Fibroblast of lung (primary cell): ENCODE results near the gene IPO5. TPM values are rescaled to one million over a fixed set of nuclear protein-coding genes. Genes with fewer than 3 reads are reported as not detected.
"Not testable (repeated sequence)": the region's sequence is repeated elsewhere in the genome, so short reads cannot be mapped to it uniquely, and the experiment has no call there.

Experiments
- DNase-seq, 2 donors: peaks; one replicate each; pipeline versions ENCODE4 v3.0.0 to v3.0.0-alpha.2; 2010; ENCODE audit warnings: low read depth in 2 of 2
- H2AFZ ChIP-seq: 2 replicates; pipeline ENCODE4 v1.5.1; 2012; ENCODE audit warnings: low read length, control low read depth, inconsistent platforms
- H3K27ac ChIP-seq: 2 replicates; pipeline ENCODE4 v1.5.1; 2011; ENCODE audit warnings: low read length, control low read depth; ENCODE audit not compliant: insufficient read depth
- H3K27me3 ChIP-seq: 2 replicates; pipeline ENCODE4 v1.5.1; 2011; ENCODE audit warnings: mild to moderate bottlenecking, low read length; ENCODE audit not compliant: control insufficient read depth, insufficient read depth
- H3K36me3 ChIP-seq: 2 replicates; pipeline ENCODE4 v1.5.1; 2011; ENCODE audit warnings: low read length; ENCODE audit not compliant: control insufficient read depth, insufficient read depth
- H3K4me1 ChIP-seq: 2 replicates; pipeline ENCODE4 v1.5.1; 2011; ENCODE audit warnings: low read length; ENCODE audit not compliant: control insufficient read depth, insufficient read depth; ENCODE audit errors: extremely low read depth
- H3K4me2 ChIP-seq: 2 replicates; pipeline ENCODE4 v1.5.1; 2011; ENCODE audit warnings: low read length, control low read depth; ENCODE audit not compliant: insufficient read depth; ENCODE audit errors: extremely low read depth
- H3K4me3 ChIP-seq, 4 experiments: fragments of 200-600 bp in 1 of 4; sonication (generic) in 1 of 4; replicated peaks in 1 of 4; 2 replicates each; pipeline ENCODE4 v1.5.1; 2011 to 2016; ENCODE audit warnings: low read length in 4 of 4, low read depth in 3 of 4, mild to moderate bottlenecking in 3 of 4, control low read depth in 2 of 4, inconsistent platforms in 1 of 4, mixed read lengths in 1 of 4; ENCODE audit not compliant: insufficient read depth in 1 of 4; ENCODE audit errors: control extremely low read depth in 1 of 4
- H3K79me2 ChIP-seq: 2 replicates; pipeline ENCODE4 v1.5.1; 2012; ENCODE audit warnings: mild to moderate bottlenecking, low read length, inconsistent platforms; ENCODE audit not compliant: control insufficient read depth, insufficient read depth
- H3K9ac ChIP-seq: 2 replicates; pipeline ENCODE4 v1.5.1; 2011; ENCODE audit warnings: mild to moderate bottlenecking, low read length, control low read depth; ENCODE audit not compliant: insufficient read depth
- H3K9me3 ChIP-seq: 2 replicates; pipeline ENCODE4 v1.5.1; 2012; ENCODE audit warnings: low read depth, low read length; ENCODE audit not compliant: control insufficient read depth, insufficient read depth
- H4K20me1 ChIP-seq: 2 replicates; pipeline ENCODE4 v1.5.1; 2011; ENCODE audit warnings: low read length; ENCODE audit not compliant: control insufficient read depth, insufficient read depth; ENCODE audit errors: extremely low read depth
- EZH2 ChIP-seq: IDR thresholded peaks from 2 replicates; pipeline ENCODE4 v1.5.1; 2012; ENCODE audit warnings: low read length, control low read depth, mild to moderate bottlenecking; ENCODE audit errors: missing control alignments
- polyA plus RNA-seq, 2 donors: library from polyadenylated mRNA; depleted of rRNA in 1 of 2; stranded (reverse) in 1 of 2; unstranded in 1 of 2; fragments of >200 nt; gene quantifications; 2 replicates each; pipeline ENCODE4 v1.2.1, GENCODE V29; 2011 to 2012; ENCODE audit warnings: missing spikeins in 1 of 2
- total RNA-seq: library from RNA; depleted of rRNA; stranded (reverse); fragments of >200 nt; gene quantifications from 2 replicates; pipeline ENCODE4 v1.2.1, GENCODE V29; 2014
- TF ChIP-seq, protein P1 (sequence below), 2 donors: IDR thresholded peaks in 1 of 2; conservative IDR thresholded peaks in 1 of 2; 1 replicate in 1 of 2; 2 replicates in 1 of 2; pipeline ENCODE4 v1.5.1; 2011 to 2012; ENCODE audit warnings: low read length in 2 of 2, control low read depth in 1 of 2, inconsistent platforms in 1 of 2, low read depth in 1 of 2, mild to moderate bottlenecking in 1 of 2

IPO5 gene
- total and polyA plus RNA-seq, 2 donors (not counting 1 experiment from before 2014, with no cell fraction given), result 152 to 240 TPM

GRCh38 chr13:98004107-98004506, 50.6 kb downstream of the IPO5 start:
- peak; percentile 80 to 91 for DNase-seq
- H3K27me3 ChIP-seq, result no peaks in the 10 kb centered on the region
- no peak overlapping the region for H3K4me2 ChIP-seq
- no peaks in the 10 kb centered on the region for H3K9me3 ChIP-seq
- H4K20me1 ChIP-seq, result no peaks in the 10 kb centered on the region
- no peak overlapping the region for H3K4me3 ChIP-seq
- H3K4me1 ChIP-seq, result peaks cover 7% of the 10 kb centered on the region
- TF ChIP-seq EZH2, result no peak
- TF ChIP-seq, protein P1, sequence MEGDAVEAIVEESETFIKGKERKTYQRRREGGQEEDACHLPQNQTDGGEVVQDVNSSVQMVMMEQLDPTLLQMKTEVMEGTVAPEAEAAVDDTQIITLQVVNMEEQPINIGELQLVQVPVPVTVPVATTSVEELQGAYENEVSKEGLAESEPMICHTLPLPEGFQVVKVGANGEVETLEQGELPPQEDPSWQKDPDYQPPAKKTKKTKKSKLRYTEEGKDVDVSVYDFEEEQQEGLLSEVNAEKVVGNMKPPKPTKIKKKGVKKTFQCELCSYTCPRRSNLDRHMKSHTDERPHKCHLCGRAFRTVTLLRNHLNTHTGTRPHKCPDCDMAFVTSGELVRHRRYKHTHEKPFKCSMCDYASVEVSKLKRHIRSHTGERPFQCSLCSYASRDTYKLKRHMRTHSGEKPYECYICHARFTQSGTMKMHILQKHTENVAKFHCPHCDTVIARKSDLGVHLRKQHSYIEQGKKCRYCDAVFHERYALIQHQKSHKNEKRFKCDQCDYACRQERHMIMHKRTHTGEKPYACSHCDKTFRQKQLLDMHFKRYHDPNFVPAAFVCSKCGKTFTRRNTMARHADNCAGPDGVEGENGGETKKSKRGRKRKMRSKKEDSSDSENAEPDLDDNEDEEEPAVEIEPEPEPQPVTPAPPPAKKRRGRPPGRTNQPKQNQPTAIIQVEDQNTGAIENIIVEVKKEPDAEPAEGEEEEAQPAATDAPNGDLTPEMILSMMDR (conservative IDR thresholded peaks at IDR 0.05 in 1 of 2, IDR thresholded peaks at IDR 0.05 in 1 of 2; ENCODE audit: low read depth in 1 of 2, low read length in 2 of 2), result no peak
- H2AFZ ChIP-seq, result no peak overlapping the region
- H3K27ac ChIP-seq, result no peak overlapping the region
- no peak overlapping the region for H3K9ac ChIP-seq
- H3K36me3 ChIP-seq, result peaks cover 10% of the 10 kb centered on the region
- H3K79me2 ChIP-seq, result no peaks in the 10 kb centered on the region

DNA sequence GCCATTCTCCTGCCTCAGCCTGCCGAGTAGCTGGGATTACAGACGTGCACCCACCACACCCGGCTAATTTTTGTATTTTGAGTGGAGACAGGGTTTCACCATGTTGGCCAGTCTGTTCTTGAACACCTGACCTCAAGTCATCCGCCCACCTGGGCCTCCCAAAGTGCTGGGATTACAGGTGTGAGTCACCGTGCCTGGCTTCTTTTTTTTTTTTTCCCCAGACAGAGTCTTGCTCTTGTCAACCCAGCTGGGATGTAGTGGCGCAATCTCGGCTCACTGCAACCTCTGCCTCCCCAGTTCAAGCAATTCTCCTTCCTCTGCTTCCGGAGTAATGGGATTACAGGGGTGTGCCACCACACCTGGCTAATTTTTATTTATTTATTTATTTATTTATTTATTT, 51.5 kb downstream of the IPO5 start:
- H3K79me2 ChIP-seq, H3K27me3 ChIP-seq, H3K4me1 ChIP-seq, H3K27ac ChIP-seq, H3K9me3 ChIP-seq, H3K9ac ChIP-seq, H2AFZ ChIP-seq, H3K4me2 ChIP-seq, H3K4me3 ChIP-seq, H3K36me3 ChIP-seq, H4K20me1 ChIP-seq: not testable (repeated sequence)
- peak; percentile 30 to 58 for DNase-seq

GRCh38 chr13:98007001-98007400, 53.5 kb downstream of the IPO5 start:
- Histone ChIP-seq H3K9ac (no peak overlapping the region), H3K4me2 (no peak overlapping the region), H3K27me3 (no peaks in the 10 kb centered on the region), H3K9me3 (no peaks in the 10 kb centered on the region), H3K79me2 (no peaks in the 10 kb centered on the region), H4K20me1 (no peaks in the 10 kb centered on the region), H2AFZ (no peak overlapping the region), H3K36me3 (peaks cover 10% of the 10 kb centered on the region), H3K4me1 (peaks cover 7% of the 10 kb centered on the region), H3K27ac (no peak overlapping the region), H3K4me3 (no peak overlapping the region)
- no peak for DNase-seq
- TF ChIP-seq, protein P1 (conservative IDR thresholded peaks at IDR 0.05 in 1 of 2, IDR thresholded peaks at IDR 0.05 in 1 of 2; ENCODE audit: low read depth in 1 of 2, low read length in 2 of 2), result no peak
- TF ChIP-seq EZH2, result no peak
